ENCODE measurements around the gene ADCY5.
A peak's percentile ranks its signal among the peaks of the same experiment; 100 is the strongest.
"Not testable (repeated sequence)": the region's sequence is repeated elsewhere in the genome, so short reads cannot be mapped to it uniquely, and the experiment has no call there.

The ADCY5 gene

GRCh38 chr3:123489400-123490004 is 40.6 kb upstream of the ADCY5 start:
- no peak overlapping the region for H3K4me2 ChIP-seq (ENCODE audit: insufficient read depth, low read length)
- H3K9ac ChIP-seq (ENCODE audit: low read depth, low read length): no peak overlapping the region
- H3K79me2 ChIP-seq (ENCODE audit: insufficient read depth, low read length): no peaks in the 10 kb centered on the region
- TF ChIP-seq EZH2 (IDR thresholded peaks at IDR 0.05; ENCODE audit: borderline replicate concordance, low read depth, low read length, severe bottlenecking): no peak
- TF ChIP-seq CTCF (IDR thresholded peaks at IDR 0.05; ENCODE audit: borderline replicate concordance, extremely low read depth, low read length, poor library complexity, severe bottlenecking): peak; percentile 81
- ATAC-seq (ENCODE audit: insufficient read depth, low read depth) (peak; percentile 63; the same call in 2 of the 3 replicates), DNase-seq (peak; percentile 43)
- H3K4me1 ChIP-seq (ENCODE audit: insufficient read depth, low read length): no peaks in the 10 kb centered on the region
- H4K20me1 ChIP-seq (ENCODE audit: insufficient read depth, low read length): no peaks in the 10 kb centered on the region
- H3K36me3 ChIP-seq (ENCODE audit: insufficient read depth, low read length): peaks cover 5% of the 10 kb centered on the region; the same call in 1 of the 2 replicates
- no peaks in the 10 kb centered on the region for H3K27me3 ChIP-seq (ENCODE audit: insufficient read depth, low read length, poor library complexity)
- H3K4me3 ChIP-seq (ENCODE audit: low read depth in 1 of 2, low read length in 2 of 2): no peak overlapping the region
- H3K9me3 ChIP-seq (ENCODE audit: insufficient read depth, low read length, severe bottlenecking): no peaks in the 10 kb centered on the region
- no peak overlapping the region for H3K27ac ChIP-seq (ENCODE audit: low read length)
- H2AFZ ChIP-seq (ENCODE audit: low read depth, low read length): no peak overlapping the region

- TF ChIP-seq CTCF (IDR thresholded peaks at IDR 0.05; ENCODE audit: borderline replicate concordance, extremely low read depth, low read length, poor library complexity, severe bottlenecking) (no peak), EZH2 (IDR thresholded peaks at IDR 0.05; ENCODE audit: borderline replicate concordance, low read depth, low read length, severe bottlenecking) (no peak)
- H3K79me2 ChIP-seq (ENCODE audit: insufficient read depth, low read length): no peaks in the 10 kb centered on the region
- H3K4me2 ChIP-seq (ENCODE audit: insufficient read depth, low read length): no peak overlapping the region
- H2AFZ ChIP-seq (ENCODE audit: low read depth, low read length): no peak overlapping the region
- H4K20me1 ChIP-seq (ENCODE audit: insufficient read depth, low read length): no peaks in the 10 kb centered on the region
- no peaks in the 10 kb centered on the region for H3K27me3 ChIP-seq (ENCODE audit: insufficient read depth, low read length, poor library complexity)
- no peak for ATAC-seq (ENCODE audit: insufficient read depth, low read depth)
- H3K9ac ChIP-seq (ENCODE audit: low read depth, low read length): no peak overlapping the region
- no peak overlapping the region for H3K4me3 ChIP-seq (ENCODE audit: low read depth in 1 of 2, low read length in 2 of 2)
- peaks cover 3% of the 10 kb centered on the region; the same call in 1 of the 2 replicates for H3K36me3 ChIP-seq (ENCODE audit: insufficient read depth, low read length)
- DNase-seq: no peak
- no peaks in the 10 kb centered on the region for H3K9me3 ChIP-seq (ENCODE audit: insufficient read depth, low read length, severe bottlenecking)
- H3K27ac ChIP-seq (ENCODE audit: low read length): no peak overlapping the region
- no peaks in the 10 kb centered on the region for H3K4me1 ChIP-seq (ENCODE audit: insufficient read depth, low read length)
Observed at GRCh38 chr3:123488645-123489347, 39.9 kb upstream of the ADCY5 start.

GRCh38 chr3:123487063-123487462 is 38.2 kb upstream of the ADCY5 start:
- H3K9ac ChIP-seq (ENCODE audit: low read depth, low read length); H3K79me2 ChIP-seq (ENCODE audit: insufficient read depth, low read length); H3K4me1 ChIP-seq (ENCODE audit: insufficient read depth, low read length); H3K4me2 ChIP-seq (ENCODE audit: insufficient read depth, low read length); DNase-seq; H4K20me1 ChIP-seq (ENCODE audit: insufficient read depth, low read length); H3K36me3 ChIP-seq (ENCODE audit: insufficient read depth, low read length); H3K9me3 ChIP-seq (ENCODE audit: insufficient read depth, low read length, severe bottlenecking); H3K27me3 ChIP-seq (ENCODE audit: insufficient read depth, low read length, poor library complexity); H3K27ac ChIP-seq (ENCODE audit: low read length); ATAC-seq (ENCODE audit: insufficient read depth, low read depth); H3K4me3 ChIP-seq (ENCODE audit: low read depth in 1 of 2, low read length in 2 of 2); H2AFZ ChIP-seq (ENCODE audit: low read depth, low read length): not testable (repeated sequence)

GRCh38 chr3:123486460-123486859 is 37.6 kb upstream of the ADCY5 start:
- Histone ChIP-seq H3K36me3 (ENCODE audit: insufficient read depth, low read length) (no peaks in the 10 kb centered on the region), H3K27me3 (ENCODE audit: insufficient read depth, low read length, poor library complexity) (no peaks in the 10 kb centered on the region), H3K79me2 (ENCODE audit: insufficient read depth, low read length) (no peaks in the 10 kb centered on the region), H3K4me2 (ENCODE audit: insufficient read depth, low read length) (no peak overlapping the region), H3K9me3 (ENCODE audit: insufficient read depth, low read length, severe bottlenecking) (no peaks in the 10 kb centered on the region), H4K20me1 (ENCODE audit: insufficient read depth, low read length) (no peaks in the 10 kb centered on the region), H3K27ac (ENCODE audit: low read length) (no peak overlapping the region), H2AFZ (ENCODE audit: low read depth, low read length) (no peak overlapping the region), H3K9ac (ENCODE audit: low read depth, low read length) (no peak overlapping the region), H3K4me1 (ENCODE audit: insufficient read depth, low read length) (no peaks in the 10 kb centered on the region), H3K4me3 (ENCODE audit: low read depth in 1 of 2, low read length in 2 of 2) (no peak overlapping the region)
- ATAC-seq (ENCODE audit: insufficient read depth, low read depth) (no peak), DNase-seq (no peak)
- no peak for TF ChIP-seq EZH2 (IDR thresholded peaks at IDR 0.05; ENCODE audit: borderline replicate concordance, low read depth, low read length, severe bottlenecking)
- no peak for TF ChIP-seq CTCF (IDR thresholded peaks at IDR 0.05; ENCODE audit: borderline replicate concordance, extremely low read depth, low read length, poor library complexity, severe bottlenecking)
